H1 (cell line): ENCODE data around the gene DES.

Experiments used
- CBX5 ChIP-seq: fragments of 300-800, 300-1000 bp; sonication (generic); IDR thresholded peaks from 2 replicates; pipeline ENCODE4 v1.7.1; 2016; ENCODE audit warnings: antibody characterized with exemption, low read length, low read depth
- CBX8 ChIP-seq: fragments of 300-800, 300-1000 bp; sonication (generic); IDR thresholded peaks from 2 replicates; pipeline ENCODE4 v1.7.1; 2016; ENCODE audit warnings: low read depth, low read length, borderline replicate concordance
- JUN ChIP-seq: IDR thresholded peaks from 2 replicates; pipeline ENCODE4 v1.6.1; 2011; ENCODE audit warnings: low read depth, mild to moderate bottlenecking, improper control_type of control experiment, low read length
- POLR2A ChIP-seq, 2 experiments: IDR thresholded peaks; 1 replicate in 1 of 2; 2 replicates in 1 of 2; pipeline ENCODE4 v1.6.1; 2011; ENCODE audit warnings: low read depth in 2 of 2, low read length in 2 of 2, mild to moderate bottlenecking in 2 of 2; ENCODE audit errors: control extremely low read depth in 1 of 2
- SIN3A ChIP-seq, 2 experiments: IDR thresholded peaks in 1 of 2; conservative IDR thresholded peaks in 1 of 2; 2 replicates each; pipeline ENCODE4 v1.6.1; 2011 to 2012; ENCODE audit warnings: low read length in 2 of 2, improper control_type of control experiment in 1 of 2, low read depth in 1 of 2, mild to moderate bottlenecking in 1 of 2
- TF ChIP-seq, protein P1 (sequence below): IDR thresholded peaks from 2 replicates; pipeline ENCODE4 v1.6.1; 2012; ENCODE audit warnings: low read length, inconsistent platforms
- TF ChIP-seq, protein P2 (sequence below), 3 experiments: IDR thresholded peaks; 1 replicate in 2 of 3; 2 replicates in 1 of 3; pipeline versions ENCODE4 v1.5.1 to v1.6.1; 2011; ENCODE audit warnings: low read length in 3 of 3, mild to moderate bottlenecking in 3 of 3, inconsistent platforms in 2 of 3, low read depth in 1 of 3, moderate library complexity in 1 of 3; ENCODE audit not compliant: insufficient read depth in 1 of 3; ENCODE audit errors: control extremely low read depth in 1 of 3
- TF ChIP-seq, protein P3 (sequence below): IDR thresholded peaks from 2 replicates; pipeline ENCODE4 v1.6.1; 2012; ENCODE audit warnings: inconsistent platforms

DNA sequence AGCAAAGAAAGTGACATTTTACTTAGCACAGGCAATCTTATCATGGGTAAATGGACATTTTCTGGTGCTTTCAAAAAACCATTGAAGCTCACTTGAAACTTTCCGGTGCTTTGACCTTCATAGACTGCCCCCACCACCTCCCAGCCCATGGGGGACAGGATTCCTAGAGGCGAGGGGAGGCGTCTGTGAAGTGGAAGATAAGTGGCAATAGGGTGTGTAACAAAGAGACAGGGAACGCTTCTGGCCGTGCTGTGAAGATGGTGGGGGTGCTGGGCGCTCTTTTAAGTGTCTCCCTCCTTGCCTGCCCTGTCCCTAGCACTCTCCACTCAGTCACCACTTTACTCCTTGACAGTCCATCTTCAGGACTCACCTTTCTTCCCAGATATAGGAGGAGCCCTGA lies 57.1 kb downstream of the DES start:
- TF ChIP-seq POLR2A (IDR thresholded peaks at IDR 0.05; ENCODE audit: control extremely low read depth in 1 of 2, low read depth in 2 of 2, low read length in 2 of 2) = no peak
- TF ChIP-seq SIN3A (conservative IDR thresholded peaks at IDR 0.05 in 1 of 2, IDR thresholded peaks at IDR 0.05 in 1 of 2; ENCODE audit: low read depth in 1 of 2, low read length in 2 of 2) = no peak
- TF ChIP-seq, protein P1, sequence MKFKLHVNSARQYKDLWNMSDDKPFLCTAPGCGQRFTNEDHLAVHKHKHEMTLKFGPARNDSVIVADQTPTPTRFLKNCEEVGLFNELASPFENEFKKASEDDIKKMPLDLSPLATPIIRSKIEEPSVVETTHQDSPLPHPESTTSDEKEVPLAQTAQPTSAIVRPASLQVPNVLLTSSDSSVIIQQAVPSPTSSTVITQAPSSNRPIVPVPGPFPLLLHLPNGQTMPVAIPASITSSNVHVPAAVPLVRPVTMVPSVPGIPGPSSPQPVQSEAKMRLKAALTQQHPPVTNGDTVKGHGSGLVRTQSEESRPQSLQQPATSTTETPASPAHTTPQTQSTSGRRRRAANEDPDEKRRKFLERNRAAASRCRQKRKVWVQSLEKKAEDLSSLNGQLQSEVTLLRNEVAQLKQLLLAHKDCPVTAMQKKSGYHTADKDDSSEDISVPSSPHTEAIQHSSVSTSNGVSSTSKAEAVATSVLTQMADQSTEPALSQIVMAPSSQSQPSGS = no peak
- TF ChIP-seq, protein P2, sequence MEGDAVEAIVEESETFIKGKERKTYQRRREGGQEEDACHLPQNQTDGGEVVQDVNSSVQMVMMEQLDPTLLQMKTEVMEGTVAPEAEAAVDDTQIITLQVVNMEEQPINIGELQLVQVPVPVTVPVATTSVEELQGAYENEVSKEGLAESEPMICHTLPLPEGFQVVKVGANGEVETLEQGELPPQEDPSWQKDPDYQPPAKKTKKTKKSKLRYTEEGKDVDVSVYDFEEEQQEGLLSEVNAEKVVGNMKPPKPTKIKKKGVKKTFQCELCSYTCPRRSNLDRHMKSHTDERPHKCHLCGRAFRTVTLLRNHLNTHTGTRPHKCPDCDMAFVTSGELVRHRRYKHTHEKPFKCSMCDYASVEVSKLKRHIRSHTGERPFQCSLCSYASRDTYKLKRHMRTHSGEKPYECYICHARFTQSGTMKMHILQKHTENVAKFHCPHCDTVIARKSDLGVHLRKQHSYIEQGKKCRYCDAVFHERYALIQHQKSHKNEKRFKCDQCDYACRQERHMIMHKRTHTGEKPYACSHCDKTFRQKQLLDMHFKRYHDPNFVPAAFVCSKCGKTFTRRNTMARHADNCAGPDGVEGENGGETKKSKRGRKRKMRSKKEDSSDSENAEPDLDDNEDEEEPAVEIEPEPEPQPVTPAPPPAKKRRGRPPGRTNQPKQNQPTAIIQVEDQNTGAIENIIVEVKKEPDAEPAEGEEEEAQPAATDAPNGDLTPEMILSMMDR (IDR thresholded peaks at IDR 0.05; ENCODE audit: control extremely low read depth in 1 of 3, insufficient read depth in 1 of 3, low read depth in 1 of 3, low read length in 3 of 3) = no peak
- TF ChIP-seq JUN = no peak
- no peak for TF ChIP-seq CBX5
- TF ChIP-seq, protein P3, sequence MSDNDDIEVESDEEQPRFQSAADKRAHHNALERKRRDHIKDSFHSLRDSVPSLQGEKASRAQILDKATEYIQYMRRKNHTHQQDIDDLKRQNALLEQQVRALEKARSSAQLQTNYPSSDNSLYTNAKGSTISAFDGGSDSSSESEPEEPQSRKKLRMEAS = no peak
- TF ChIP-seq CBX8 = no peak
